Stimulated activated memory B cell treated with anti-CD40 and anti-IgM and Interleukin-4, amounts not matched to agents 10 μg/mL and 1 μg/mL and 100 μg/mL, for 72 hours (primary cell): ENCODE measurements around the gene ASCC3.
A peak's percentile ranks its signal among the peaks of the same experiment; 100 is the strongest.

Source experiments
- ATAC-seq: fragments of 150-1000 bp; cut with Tn5 transposase; 2 replicates; pipeline ENCODE4 v1.10.0; 2021
- H3K27ac Mint-ChIP-seq: one replicate; pipeline ENCODE4 v1.8.0; 2022; ENCODE audit warnings: mild to moderate bottlenecking, mixed read lengths
- H3K27me3 Mint-ChIP-seq: one replicate; pipeline ENCODE4 v1.8.0; 2022; ENCODE audit warnings: mixed read lengths
- H3K36me3 Mint-ChIP-seq: one replicate; pipeline ENCODE4 v1.8.0; 2022; ENCODE audit warnings: mixed read lengths
- H3K4me1 Mint-ChIP-seq: one replicate; pipeline ENCODE4 v1.8.0; 2022; ENCODE audit warnings: mixed read lengths
- H3K4me3 Mint-ChIP-seq: one replicate; pipeline ENCODE4 v1.8.0; 2022; ENCODE audit warnings: mild to moderate bottlenecking, moderate library complexity, mixed read lengths
- H3K9me3 Mint-ChIP-seq: one replicate; pipeline ENCODE4 v1.8.0; 2022; ENCODE audit warnings: mixed read lengths

Gene ASCC3

GRCh38 chr6:100880853-100881706 lies at the start of gene ASCC3:
Gene ASCC3, minus strand, starts transcription at chr6:100881329. Its CDS starts 13,332 bp downstream, at chr6:100867997.
- no peaks in the 10 kb centered on the region for H3K27me3 Mint-ChIP-seq
- peaks cover 7% of the 10 kb centered on the region for H3K36me3 Mint-ChIP-seq
- peaks cover 50% of the 10 kb centered on the region for H3K4me1 Mint-ChIP-seq
- H3K27ac Mint-ChIP-seq = peak within 1 kb of the TSS; percentile 100
- ATAC-seq = peak; percentile 99
- H3K9me3 Mint-ChIP-seq = no peaks in the 10 kb centered on the region
- peak within 1 kb of the TSS; percentile 100 for H3K4me3 Mint-ChIP-seq

- ATAC-seq = no peak
- H3K9me3 Mint-ChIP-seq = no peaks in the 10 kb centered on the region
Measured at GRCh38 chr6:100925749-100926148, 44.6 kb upstream of the ASCC3 start.

GRCh38 chr6:100924534-100925227 lies 43.6 kb upstream of the ASCC3 start:
- Mint-ChIP-seq H3K4me3 (no peak overlapping the region), H3K36me3 (no peaks in the 10 kb centered on the region), H3K4me1 (no peaks in the 10 kb centered on the region), H3K27ac (no peak overlapping the region), H3K27me3 (no peaks in the 10 kb centered on the region), H3K9me3 (no peaks in the 10 kb centered on the region)
- no peak for ATAC-seq

More at GRCh38 chr6:100925749-100926148, 44.6 kb upstream of the ASCC3 start:
- H3K4me1 Mint-ChIP-seq = no peaks in the 10 kb centered on the region
- no peak overlapping the region for H3K27ac Mint-ChIP-seq
- H3K36me3 Mint-ChIP-seq = no peaks in the 10 kb centered on the region
- no peak overlapping the region for H3K4me3 Mint-ChIP-seq
- H3K27me3 Mint-ChIP-seq = no peaks in the 10 kb centered on the region

- Mint-ChIP-seq H3K36me3 (no peaks in the 10 kb centered on the region), H3K9me3 (no peaks in the 10 kb centered on the region), H3K4me1 (no peaks in the 10 kb centered on the region), H3K4me3 (no peak overlapping the region), H3K27me3 (peaks cover 5% of the 10 kb centered on the region), H3K27ac (no peak overlapping the region)
- no peak for ATAC-seq
Measured at GRCh38 chr6:100923481-100924165, 42.5 kb upstream of the ASCC3 start.

- Mint-ChIP-seq H3K27ac (no peak overlapping the region), H3K4me3 (no peak overlapping the region)
Measured at GRCh38 chr6:100920028-100920605, 39.0 kb upstream of the ASCC3 start.

GRCh38 chr6:100918152-100918551 lies 37.0 kb upstream of the ASCC3 start:
- Mint-ChIP-seq H3K27ac (no peak overlapping the region), H3K27me3 (peaks cover 27% of the 10 kb centered on the region), H3K36me3 (no peaks in the 10 kb centered on the region), H3K4me1 (no peaks in the 10 kb centered on the region), H3K4me3 (no peak overlapping the region), H3K9me3 (no peaks in the 10 kb centered on the region)
- ATAC-seq = peak; percentile 70

More at GRCh38 chr6:100920028-100920605, 39.0 kb upstream of the ASCC3 start:
- no peaks in the 10 kb centered on the region for H3K9me3 Mint-ChIP-seq
- no peaks in the 10 kb centered on the region for H3K36me3 Mint-ChIP-seq
- H3K4me1 Mint-ChIP-seq = no peaks in the 10 kb centered on the region
- H3K27me3 Mint-ChIP-seq = peaks cover 14% of the 10 kb centered on the region
- ATAC-seq = no peak

- Mint-ChIP-seq H3K36me3 (no peaks in the 10 kb centered on the region), H3K4me3 (no peak overlapping the region), H3K27ac (no peak overlapping the region), H3K4me1 (no peaks in the 10 kb centered on the region), H3K27me3 (peaks cover 49% of the 10 kb centered on the region), H3K9me3 (no peaks in the 10 kb centered on the region)
- ATAC-seq = no peak
Measured at GRCh38 chr6:100915876-100916275, 34.7 kb upstream of the ASCC3 start.

- Mint-ChIP-seq H3K4me1 (no peaks in the 10 kb centered on the region), H3K4me3 (peak overlapping the region; percentile 18), H3K9me3 (no peaks in the 10 kb centered on the region), H3K27me3 (peaks cover 47% of the 10 kb centered on the region), H3K36me3 (no peaks in the 10 kb centered on the region), H3K27ac (no peak overlapping the region)
- ATAC-seq = no peak
Measured at GRCh38 chr6:100913400-100914276, 32.5 kb upstream of the ASCC3 start.

GRCh38 chr6:100906325-100906724 lies 25.2 kb upstream of the ASCC3 start:
- Mint-ChIP-seq H3K9me3 (no peaks in the 10 kb centered on the region), H3K27ac (no peak overlapping the region), H3K36me3 (no peaks in the 10 kb centered on the region), H3K4me1 (no peaks in the 10 kb centered on the region), H3K27me3 (peaks cover 6% of the 10 kb centered on the region), H3K4me3 (no peak overlapping the region)
- ATAC-seq = no peak

GRCh38 chr6:100905067-100905466 lies 23.9 kb upstream of the ASCC3 start:
- no peaks in the 10 kb centered on the region for H3K36me3 Mint-ChIP-seq
- ATAC-seq = no peak
- H3K4me1 Mint-ChIP-seq = no peaks in the 10 kb centered on the region
- H3K9me3 Mint-ChIP-seq = no peaks in the 10 kb centered on the region
- H3K27ac Mint-ChIP-seq = no peak overlapping the region
- H3K4me3 Mint-ChIP-seq = no peak overlapping the region
- H3K27me3 Mint-ChIP-seq = no peaks in the 10 kb centered on the region

GRCh38 chr6:100904316-100904715 lies 23.2 kb upstream of the ASCC3 start:
- Mint-ChIP-seq H3K27me3 (no peaks in the 10 kb centered on the region), H3K4me1 (no peaks in the 10 kb centered on the region), H3K27ac (no peak overlapping the region), H3K4me3 (no peak overlapping the region), H3K9me3 (no peaks in the 10 kb centered on the region), H3K36me3 (no peaks in the 10 kb centered on the region)
- ATAC-seq = no peak

- Mint-ChIP-seq H3K36me3 (no peaks in the 10 kb centered on the region), H3K4me3 (no peak overlapping the region), H3K9me3 (no peaks in the 10 kb centered on the region), H3K4me1 (no peaks in the 10 kb centered on the region), H3K27ac (no peak overlapping the region), H3K27me3 (no peaks in the 10 kb centered on the region)
- no peak for ATAC-seq
Measured at GRCh38 chr6:100901582-100901981, 20.5 kb upstream of the ASCC3 start.

GRCh38 chr6:100899202-100899601 lies 18.1 kb upstream of the ASCC3 start:
- ATAC-seq = no peak
- Mint-ChIP-seq H3K4me3 (no peak overlapping the region), H3K27me3 (no peaks in the 10 kb centered on the region), H3K4me1 (no peaks in the 10 kb centered on the region), H3K27ac (no peak overlapping the region), H3K36me3 (no peaks in the 10 kb centered on the region), H3K9me3 (no peaks in the 10 kb centered on the region)

GRCh38 chr6:100897671-100898070 lies 16.5 kb upstream of the ASCC3 start:
- no peak overlapping the region for H3K27ac Mint-ChIP-seq
- no peak for ATAC-seq
- peaks cover 3% of the 10 kb centered on the region for H3K9me3 Mint-ChIP-seq
- H3K36me3 Mint-ChIP-seq = no peaks in the 10 kb centered on the region
- no peak overlapping the region for H3K4me3 Mint-ChIP-seq
- no peaks in the 10 kb centered on the region for H3K4me1 Mint-ChIP-seq
- H3K27me3 Mint-ChIP-seq = no peaks in the 10 kb centered on the region
